CD4-positive, CD25-positive, alpha-beta regulatory T cell (primary cell): Measurements from ENCODE around the gene KRTAP2-2. TPM values are rescaled to one million over a fixed set of nuclear protein-coding genes. Genes with fewer than 3 reads are reported as not detected.
"Not testable (repeated sequence)": the region's sequence is repeated elsewhere in the genome, so short reads cannot be mapped to it uniquely, and the experiment has no call there.

Experiments used
- ATAC-seq, 2 donors: fragments of 150-1000 bp; cut with Tn5 transposase; one replicate each; pipeline ENCODE4 v1.10.0; 2021; ENCODE audit warnings: low read depth in 2 of 2, moderate number of reproducible peaks in 2 of 2, moderate library complexity in 1 of 2
- DNase-seq, 3 donors: peaks; one replicate each; pipeline versions ENCODE4 v3.0.0 to v3.0.0-alpha.2; 2012 to 2022; ENCODE audit warnings: mixed read lengths in 1 of 3
- H3K27ac ChIP-seq: one replicate; pipeline ENCODE4 v1.7.0; 2013; ENCODE audit warnings: mild to moderate bottlenecking, low read length; ENCODE audit not compliant: insufficient read depth, poor library complexity, severe bottlenecking
- H3K27me3 ChIP-seq: one replicate; pipeline ENCODE4 v1.7.0; 2013; ENCODE audit warnings: low read length; ENCODE audit not compliant: control insufficient read depth, insufficient read depth
- H3K36me3 ChIP-seq: one replicate; pipeline ENCODE4 v1.7.0; 2013; ENCODE audit warnings: mild to moderate bottlenecking, low read length, moderate library complexity; ENCODE audit not compliant: control insufficient read depth, insufficient read depth
- H3K4me1 ChIP-seq: 2 replicates; pipeline ENCODE4 v1.7.0; 2013; ENCODE audit warnings: mild to moderate bottlenecking, low read length; ENCODE audit not compliant: insufficient read depth, control insufficient read depth, poor library complexity, severe bottlenecking
- H3K4me3 ChIP-seq: one replicate; pipeline ENCODE4 v1.7.0; 2013; ENCODE audit warnings: low read depth, mild to moderate bottlenecking, low read length, moderate library complexity
- H3K9me3 ChIP-seq, 2 experiments: 1 replicate in 1 of 2; 2 replicates in 1 of 2; pipeline ENCODE4 v1.7.0; 2013; ENCODE audit warnings: low read length in 2 of 2, mild to moderate bottlenecking in 1 of 2, moderate library complexity in 1 of 2; ENCODE audit not compliant: control insufficient read depth in 2 of 2
- H3K27ac Mint-ChIP-seq, 3 donors: one replicate each; pipeline ENCODE4 v1.8.0; 2020 to 2022; ENCODE audit warnings: mild to moderate bottlenecking in 3 of 3, mixed read lengths in 3 of 3, moderate library complexity in 2 of 3
- H3K27me3 Mint-ChIP-seq: one replicate; pipeline ENCODE4 v1.8.0; 2022; ENCODE audit warnings: mild to moderate bottlenecking, mixed read lengths
- H3K36me3 Mint-ChIP-seq: one replicate; pipeline ENCODE4 v1.8.0; 2020; ENCODE audit warnings: mixed read lengths
- H3K4me1 Mint-ChIP-seq, 4 donors: one replicate each; pipeline ENCODE4 v1.8.0; 2020 to 2022; ENCODE audit warnings: mixed read lengths in 4 of 4, mild to moderate bottlenecking in 1 of 4
- H3K4me3 Mint-ChIP-seq, 4 donors: one replicate each; pipeline ENCODE4 v1.8.0; 2020 to 2022; ENCODE audit warnings: mild to moderate bottlenecking in 4 of 4, mixed read lengths in 4 of 4, moderate library complexity in 3 of 4
- H3K9me3 Mint-ChIP-seq, 7 donors: one replicate each; pipeline ENCODE4 v1.8.0; 2020 to 2022; ENCODE audit warnings: mixed read lengths in 7 of 7, mild to moderate bottlenecking in 3 of 7, moderate library complexity in 2 of 7
- polyA plus RNA-seq, 4 donors: library from polyadenylated mRNA; unstranded; fragments of 300-500 nt; fragmentation: Illumina TruSeq; gene quantifications; one replicate each; pipeline ENCODE4 v1.2.3, GENCODE V29; 2021
- total RNA-seq: library from RNA; stranded (reverse); gene quantifications from one replicate; pipeline ENCODE4 v1.2.3, GENCODE V29; 2022

KRTAP2-2 gene
- total and polyA plus RNA-seq, 5 donors from 2014 or later = not detected

GRCh38 chr17:41096055-41096454, 41.0 kb upstream of the KRTAP2-2 start:
- Histone ChIP-seq H3K9me3 (no peaks in the 10 kb centered on the region), H3K4me3 (no peak overlapping the region), H3K36me3 (no peaks in the 10 kb centered on the region), H3K27ac (no peak overlapping the region), H3K27me3 (peaks cover 4% of the 10 kb centered on the region), H3K4me1 (no peaks in the 10 kb centered on the region)
- H3K9me3 Mint-ChIP-seq = peaks cover 0 to 3% (median 0%) of the 10 kb centered on the region in 7 donors
- H3K36me3 Mint-ChIP-seq = no peaks in the 10 kb centered on the region
- H3K27me3 Mint-ChIP-seq = peaks cover 34% of the 10 kb centered on the region
- DNase-seq (no peak), ATAC-seq (no peak)
- H3K4me1 Mint-ChIP-seq = peaks cover 0 to 9% (median 2%) of the 10 kb centered on the region in 4 donors
- no peak overlapping the region for H3K4me3 Mint-ChIP-seq
- H3K27ac Mint-ChIP-seq = no peak overlapping the region

GRCh38 chr17:41088760-41089352, 33.8 kb upstream of the KRTAP2-2 start:
- not testable (repeated sequence) for H3K27ac ChIP-seq, H3K4me1 Mint-ChIP-seq, H3K4me3 Mint-ChIP-seq, H3K9me3 Mint-ChIP-seq, H3K36me3 ChIP-seq, H3K27me3 ChIP-seq, H3K4me1 ChIP-seq, DNase-seq, H3K9me3 ChIP-seq, H3K27ac Mint-ChIP-seq, H3K36me3 Mint-ChIP-seq, H3K4me3 ChIP-seq, ATAC-seq
- H3K27me3 Mint-ChIP-seq = peaks cover 19% of the 10 kb centered on the region

- not testable (repeated sequence) for H3K27me3 ChIP-seq, H3K4me1 Mint-ChIP-seq, H3K9me3 ChIP-seq, H3K4me1 ChIP-seq, H3K36me3 ChIP-seq, H3K27ac ChIP-seq, H3K4me3 ChIP-seq, DNase-seq, H3K9me3 Mint-ChIP-seq, H3K36me3 Mint-ChIP-seq, ATAC-seq, H3K27ac Mint-ChIP-seq
- Mint-ChIP-seq H3K4me3 (peak within 1 kb of the TSS in 1 of 4 donors; percentile 38), H3K27me3 (peaks cover 28% of the 10 kb centered on the region)
These were observed 29.2 kb upstream of the KRTAP2-2 start, which contains the start of gene KRTAP4-7 for GRCh38 chr17:41084100-41084856. TSS of gene KRTAP4-7 (plus strand) at chr17:41084150. CDS start at chr17:41084207, 57 bp downstream.

GRCh38 chr17:41083427-41083826, 28.4 kb upstream of the KRTAP2-2 start:
- H3K9me3 Mint-ChIP-seq, DNase-seq, H3K4me1 Mint-ChIP-seq, H3K27ac Mint-ChIP-seq, H3K36me3 Mint-ChIP-seq, H3K9me3 ChIP-seq, H3K36me3 ChIP-seq, H3K27me3 ChIP-seq, H3K27ac ChIP-seq, H3K4me3 ChIP-seq, H3K4me3 Mint-ChIP-seq, H3K4me1 ChIP-seq, ATAC-seq: not testable (repeated sequence)
- peaks cover 26% of the 10 kb centered on the region for H3K27me3 Mint-ChIP-seq

GRCh38 chr17:41082626-41083025, 27.6 kb upstream of the KRTAP2-2 start:
- no peaks in the 10 kb centered on the region for H3K36me3 Mint-ChIP-seq
- no peak overlapping the region for H3K27ac Mint-ChIP-seq
- Histone ChIP-seq H3K4me3 (no peak overlapping the region), H3K27me3 (peaks cover 3% of the 10 kb centered on the region), H3K36me3 (no peaks in the 10 kb centered on the region), H3K27ac (no peak overlapping the region), H3K9me3 (no peaks in the 10 kb centered on the region), H3K4me1 (no peaks in the 10 kb centered on the region)
- ATAC-seq = no peak
- no peak for DNase-seq
- H3K27me3 Mint-ChIP-seq = peaks cover 27% of the 10 kb centered on the region
- H3K4me3 Mint-ChIP-seq = no peak overlapping the region
- H3K4me1 Mint-ChIP-seq = no peaks in the 10 kb centered on the region
- H3K9me3 Mint-ChIP-seq = peaks cover 0 to 3% (median 0%) of the 10 kb centered on the region in 7 donors

GRCh38 chr17:41076788-41077187, 21.8 kb upstream of the KRTAP2-2 start:
- ATAC-seq (no peak), DNase-seq (no peak)
- no peak overlapping the region for H3K4me3 Mint-ChIP-seq
- peaks cover 0 to 3% (median 0%) of the 10 kb centered on the region in 7 donors for H3K9me3 Mint-ChIP-seq
- Histone ChIP-seq H3K9me3 (no peaks in the 10 kb centered on the region), H3K4me3 (no peak overlapping the region), H3K4me1 (no peaks in the 10 kb centered on the region), H3K36me3 (no peaks in the 10 kb centered on the region), H3K27ac (no peak overlapping the region), H3K27me3 (peaks cover 13% of the 10 kb centered on the region)
- H3K27me3 Mint-ChIP-seq = peaks cover 25% of the 10 kb centered on the region
- H3K27ac Mint-ChIP-seq = no peak overlapping the region
- peaks cover 0 to 2% (median 0%) of the 10 kb centered on the region in 4 donors for H3K4me1 Mint-ChIP-seq
- no peaks in the 10 kb centered on the region for H3K36me3 Mint-ChIP-seq

GRCh38 chr17:41073676-41074075, 18.6 kb upstream of the KRTAP2-2 start:
- H3K27ac ChIP-seq = no peak overlapping the region
- peaks cover 21% of the 10 kb centered on the region for H3K27me3 Mint-ChIP-seq
- H3K9me3 Mint-ChIP-seq = peaks cover 0 to 3% (median 0%) of the 10 kb centered on the region in 7 donors
- no peaks in the 10 kb centered on the region for H3K9me3 ChIP-seq
- H3K27ac Mint-ChIP-seq = no peak overlapping the region
- no peaks in the 10 kb centered on the region for H3K36me3 Mint-ChIP-seq
- no peaks in the 10 kb centered on the region for H3K36me3 ChIP-seq
- ATAC-seq = no peak
- DNase-seq = no peak
- H3K4me3 ChIP-seq = no peak overlapping the region
- no peak overlapping the region for H3K4me3 Mint-ChIP-seq
- H3K4me1 ChIP-seq = no peaks in the 10 kb centered on the region
- peaks cover 0 to 2% (median 0%) of the 10 kb centered on the region in 4 donors for H3K4me1 Mint-ChIP-seq
- H3K27me3 ChIP-seq = peaks cover 10% of the 10 kb centered on the region
